ENCODE data around the gene NR5A2. TPM values are rescaled to one million over a fixed set of nuclear protein-coding genes. Genes with fewer than 3 reads are reported as not detected.

The NR5A2 gene
- total RNA-seq, 3 donors from 2014 or later: 32.7 to 75.3 (median 47.9) TPM

DNA sequence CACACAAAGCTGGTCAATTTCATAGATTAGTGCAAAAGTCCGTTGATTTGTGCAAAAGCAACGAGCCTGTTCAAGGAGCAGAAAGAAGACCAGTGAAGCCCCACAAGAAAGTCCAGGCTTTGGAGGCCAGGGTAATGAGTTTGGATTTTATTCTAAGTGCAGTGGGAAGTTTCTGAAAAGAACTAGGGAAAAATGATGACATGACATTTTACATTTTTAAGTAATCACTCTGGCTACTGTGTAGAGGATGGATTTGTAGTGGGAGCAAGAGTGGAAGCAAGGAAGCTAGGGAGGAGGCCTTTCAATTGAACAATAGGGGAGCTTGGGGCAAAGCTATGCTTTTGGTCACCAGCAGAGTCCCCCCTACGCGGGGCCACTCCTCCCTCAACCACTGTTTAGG, 196.1 kb downstream of the NR5A2 start:
- Histone ChIP-seq H3K36me3 (ENCODE audit: low read depth) (no peaks in the 10 kb centered on the region), H3K4me3 (no peak overlapping the region), H3K9me3 (no peaks in the 10 kb centered on the region), H3K4me1 (ENCODE audit: low read depth) (no peaks in the 10 kb centered on the region)
- intact Hi-C loops (cut with DNase I, micrococcal nuclease): no loop called here
- DNase-seq (no peak), ATAC-seq (no peak)
- TF ChIP-seq, protein P1, sequence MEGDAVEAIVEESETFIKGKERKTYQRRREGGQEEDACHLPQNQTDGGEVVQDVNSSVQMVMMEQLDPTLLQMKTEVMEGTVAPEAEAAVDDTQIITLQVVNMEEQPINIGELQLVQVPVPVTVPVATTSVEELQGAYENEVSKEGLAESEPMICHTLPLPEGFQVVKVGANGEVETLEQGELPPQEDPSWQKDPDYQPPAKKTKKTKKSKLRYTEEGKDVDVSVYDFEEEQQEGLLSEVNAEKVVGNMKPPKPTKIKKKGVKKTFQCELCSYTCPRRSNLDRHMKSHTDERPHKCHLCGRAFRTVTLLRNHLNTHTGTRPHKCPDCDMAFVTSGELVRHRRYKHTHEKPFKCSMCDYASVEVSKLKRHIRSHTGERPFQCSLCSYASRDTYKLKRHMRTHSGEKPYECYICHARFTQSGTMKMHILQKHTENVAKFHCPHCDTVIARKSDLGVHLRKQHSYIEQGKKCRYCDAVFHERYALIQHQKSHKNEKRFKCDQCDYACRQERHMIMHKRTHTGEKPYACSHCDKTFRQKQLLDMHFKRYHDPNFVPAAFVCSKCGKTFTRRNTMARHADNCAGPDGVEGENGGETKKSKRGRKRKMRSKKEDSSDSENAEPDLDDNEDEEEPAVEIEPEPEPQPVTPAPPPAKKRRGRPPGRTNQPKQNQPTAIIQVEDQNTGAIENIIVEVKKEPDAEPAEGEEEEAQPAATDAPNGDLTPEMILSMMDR (IDR thresholded peaks at IDR 0.05): no peak

- Histone ChIP-seq H3K9me3 (no peaks in the 10 kb centered on the region), H3K4me3 (no peak overlapping the region), H3K36me3 (ENCODE audit: low read depth) (no peaks in the 10 kb centered on the region), H3K4me1 (ENCODE audit: low read depth) (no peaks in the 10 kb centered on the region)
- ATAC-seq (no peak), DNase-seq (no peak)
- TF ChIP-seq, protein P1 (IDR thresholded peaks at IDR 0.05): no peak
- intact Hi-C loops (cut with DNase I, micrococcal nuclease): no loop called here
Measured at GRCh38 chr1:200224315-200224714, 196.8 kb downstream of the NR5A2 start.

- Histone ChIP-seq H3K36me3 (ENCODE audit: low read depth) (no peaks in the 10 kb centered on the region), H3K4me1 (ENCODE audit: low read depth) (no peaks in the 10 kb centered on the region), H3K4me3 (no peak overlapping the region), H3K9me3 (no peaks in the 10 kb centered on the region)
- TF ChIP-seq, protein P1 (IDR thresholded peaks at IDR 0.05): no peak
- DNase-seq: no peak
- intact Hi-C loops (cut with DNase I, micrococcal nuclease): no loop called here
- ATAC-seq: no peak
Measured at GRCh38 chr1:200226268-200226968, 198.9 kb downstream of the NR5A2 start.

GRCh38 chr1:200226969-200227303, 199.4 kb downstream of the NR5A2 start:
- no peak for DNase-seq
- TF ChIP-seq, protein P1 (IDR thresholded peaks at IDR 0.05): no peak
- Histone ChIP-seq H3K36me3 (ENCODE audit: low read depth) (no peaks in the 10 kb centered on the region), H3K9me3 (no peaks in the 10 kb centered on the region), H3K4me3 (no peak overlapping the region), H3K4me1 (ENCODE audit: low read depth) (no peaks in the 10 kb centered on the region)
- no peak for ATAC-seq
- intact Hi-C loops (cut with DNase I, micrococcal nuclease): no loop called here
